ENCODE measurements around the gene SETD3. TPM values are rescaled to one million over a fixed set of nuclear protein-coding genes. Genes with fewer than 3 reads are reported as not detected.

SETD3 gene
- total RNA-seq, 2 donors from 2014 or later, result 57.8 to 68.1 TPM

DNA sequence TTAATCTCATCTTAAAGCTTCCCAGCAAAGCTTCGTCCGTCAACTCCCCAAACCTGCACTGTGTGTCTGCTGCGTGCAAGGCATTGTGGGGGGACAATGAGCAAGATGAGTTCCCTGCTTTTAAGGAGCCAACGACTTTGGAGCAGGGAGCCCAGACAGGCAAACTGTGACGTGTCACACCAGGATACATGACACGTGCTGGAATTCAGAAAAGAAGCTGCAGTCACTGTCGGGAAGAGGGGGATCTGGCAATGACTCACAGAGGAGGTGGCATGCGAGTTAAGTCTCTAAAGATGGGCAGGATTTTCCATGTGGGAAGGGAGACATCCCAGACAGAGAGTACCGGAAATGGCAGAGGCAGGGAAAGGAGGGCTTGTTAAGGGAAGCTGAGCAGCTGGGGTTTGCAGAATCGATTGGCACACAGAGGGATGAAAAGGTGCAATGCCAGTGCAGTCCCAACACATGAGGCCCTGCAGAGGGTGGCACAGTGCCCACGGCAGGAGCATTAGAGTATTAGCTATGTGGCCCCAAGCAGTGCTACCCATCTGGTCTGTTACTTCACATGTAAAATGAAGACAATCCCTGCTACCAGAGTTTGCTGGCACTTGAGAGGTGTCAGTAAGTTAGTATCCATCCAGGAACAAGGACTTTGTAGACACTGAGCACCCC is 52.9 kb downstream of the SETD3 start:
- Histone ChIP-seq H3K9ac (ENCODE audit: extremely low read depth, low read length, poor library complexity, severe bottlenecking) (no peak overlapping the region), H3K27ac (ENCODE audit: low read depth, low read length) (no peak overlapping the region), H3K9me3 (ENCODE audit: control insufficient read depth, low read length) (peaks cover 13% of the 10 kb centered on the region), H3K4me3 (ENCODE audit: low read length) (no peak overlapping the region), H3K4me1 (ENCODE audit: control insufficient read depth, insufficient read depth, low read length) (peaks cover 13% of the 10 kb centered on the region), H3K36me3 (ENCODE audit: control insufficient read depth, insufficient read depth, low read length) (peaks cover 37% of the 10 kb centered on the region), H3K27me3 (ENCODE audit: control insufficient read depth, insufficient read depth, low read length, poor library complexity, severe bottlenecking) (no peaks in the 10 kb centered on the region)
- 74 to 82% methylated on average over 8 to 11 of the region's 11 CpGs for WGBS, 2 experiments (ENCODE audit: insufficient coverage in 1 of 2, insufficient read length in 1 of 2)
- no peak overlapping the region for H3K27ac Mint-ChIP-seq
- TF ChIP-seq, protein P1, sequence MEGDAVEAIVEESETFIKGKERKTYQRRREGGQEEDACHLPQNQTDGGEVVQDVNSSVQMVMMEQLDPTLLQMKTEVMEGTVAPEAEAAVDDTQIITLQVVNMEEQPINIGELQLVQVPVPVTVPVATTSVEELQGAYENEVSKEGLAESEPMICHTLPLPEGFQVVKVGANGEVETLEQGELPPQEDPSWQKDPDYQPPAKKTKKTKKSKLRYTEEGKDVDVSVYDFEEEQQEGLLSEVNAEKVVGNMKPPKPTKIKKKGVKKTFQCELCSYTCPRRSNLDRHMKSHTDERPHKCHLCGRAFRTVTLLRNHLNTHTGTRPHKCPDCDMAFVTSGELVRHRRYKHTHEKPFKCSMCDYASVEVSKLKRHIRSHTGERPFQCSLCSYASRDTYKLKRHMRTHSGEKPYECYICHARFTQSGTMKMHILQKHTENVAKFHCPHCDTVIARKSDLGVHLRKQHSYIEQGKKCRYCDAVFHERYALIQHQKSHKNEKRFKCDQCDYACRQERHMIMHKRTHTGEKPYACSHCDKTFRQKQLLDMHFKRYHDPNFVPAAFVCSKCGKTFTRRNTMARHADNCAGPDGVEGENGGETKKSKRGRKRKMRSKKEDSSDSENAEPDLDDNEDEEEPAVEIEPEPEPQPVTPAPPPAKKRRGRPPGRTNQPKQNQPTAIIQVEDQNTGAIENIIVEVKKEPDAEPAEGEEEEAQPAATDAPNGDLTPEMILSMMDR (conservative IDR thresholded peaks at IDR 0.05), result no peak
- peaks cover 31% of the 10 kb centered on the region for H3K36me3 Mint-ChIP-seq (ENCODE audit: low read depth)
- peaks cover 13% of the 10 kb centered on the region for H3K9me3 Mint-ChIP-seq
- no peak for DNase-seq
- no peak overlapping the region for H3K4me3 Mint-ChIP-seq
- H3K4me1 Mint-ChIP-seq, result peaks cover 36% of the 10 kb centered on the region
- H3K27me3 Mint-ChIP-seq (ENCODE audit: insufficient read depth), result no peaks in the 10 kb centered on the region

DNA sequence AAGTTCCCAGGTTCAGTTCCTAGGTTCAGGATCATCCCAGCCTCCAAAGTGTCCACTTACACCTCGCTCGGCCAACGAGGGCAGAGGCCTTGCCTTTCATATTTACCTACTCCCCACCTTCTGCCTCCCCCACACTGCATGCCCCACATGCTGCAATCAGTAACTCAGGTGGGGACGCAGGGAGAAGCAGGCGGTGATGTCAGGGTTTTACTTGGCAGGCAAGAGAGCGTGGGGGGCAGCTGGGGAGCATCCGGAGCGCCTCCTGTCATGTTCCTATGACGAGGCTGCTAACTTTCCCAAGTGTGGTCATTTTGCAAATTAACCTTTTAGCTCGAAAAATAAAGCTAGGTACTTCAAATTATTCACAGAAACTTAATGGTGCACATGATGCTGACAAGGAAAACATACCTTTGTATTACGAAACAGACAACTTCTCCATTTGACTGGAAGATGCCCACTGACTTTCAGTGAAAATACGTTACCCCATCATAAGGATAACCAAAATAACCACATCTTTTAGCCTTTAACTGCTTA is 53.8 kb downstream of the SETD3 start:
- peak overlapping the region; percentile 2 for H3K27ac Mint-ChIP-seq
- H3K27ac ChIP-seq (ENCODE audit: low read depth, low read length), result no peak overlapping the region
- H3K9me3 Mint-ChIP-seq, result peaks cover 13% of the 10 kb centered on the region
- H3K27me3 Mint-ChIP-seq (ENCODE audit: insufficient read depth), result no peaks in the 10 kb centered on the region
- peaks cover 13% of the 10 kb centered on the region for H3K4me1 ChIP-seq (ENCODE audit: control insufficient read depth, insufficient read depth, low read length)
- no peak for DNase-seq
- peaks cover 44% of the 10 kb centered on the region for H3K4me1 Mint-ChIP-seq
- peaks cover 29% of the 10 kb centered on the region for H3K36me3 ChIP-seq (ENCODE audit: control insufficient read depth, insufficient read depth, low read length)
- WGBS, 2 experiments (ENCODE audit: insufficient coverage in 1 of 2, insufficient read length in 1 of 2), result 88 to 94% methylated on average over 11 to 12 of the region's 12 CpGs
- TF ChIP-seq, protein P1 (conservative IDR thresholded peaks at IDR 0.05), result no peak
- peaks cover 27% of the 10 kb centered on the region for H3K36me3 Mint-ChIP-seq (ENCODE audit: low read depth)
- peaks cover 13% of the 10 kb centered on the region for H3K9me3 ChIP-seq (ENCODE audit: control insufficient read depth, low read length)
- H3K27me3 ChIP-seq (ENCODE audit: control insufficient read depth, insufficient read depth, low read length, poor library complexity, severe bottlenecking), result no peaks in the 10 kb centered on the region
- H3K4me3 Mint-ChIP-seq, result no peak overlapping the region
- no peak overlapping the region for H3K4me3 ChIP-seq (ENCODE audit: low read length)
- H3K9ac ChIP-seq (ENCODE audit: extremely low read depth, low read length, poor library complexity, severe bottlenecking), result no peak overlapping the region

DNA sequence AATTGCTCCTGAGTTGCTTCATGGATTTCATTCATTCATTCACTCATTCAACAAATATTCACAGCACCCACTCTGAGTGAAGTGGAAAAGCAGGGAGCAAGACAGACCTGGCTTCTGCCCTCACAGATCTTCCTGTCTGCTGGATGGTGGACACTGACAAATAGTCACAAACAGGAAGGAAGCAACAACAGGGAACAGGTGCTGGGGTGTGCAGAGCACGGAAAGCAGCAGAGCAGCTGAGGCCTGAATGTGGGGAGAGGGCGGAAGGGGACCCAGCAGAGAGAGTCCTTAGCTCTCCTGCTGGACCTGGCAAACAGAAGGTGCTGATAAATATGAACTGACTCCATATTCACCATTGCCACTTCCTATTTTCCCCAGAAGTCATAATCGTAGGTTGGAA is 54.4 kb downstream of the SETD3 start:
- Mint-ChIP-seq H3K4me1 (peaks cover 50% of the 10 kb centered on the region), H3K27ac (peak overlapping the region; percentile 2), H3K9me3 (peaks cover 13% of the 10 kb centered on the region)

More for the DNA sequence above, 54.4 kb downstream of the SETD3 start:
- H3K9ac ChIP-seq (ENCODE audit: extremely low read depth, low read length, poor library complexity, severe bottlenecking), result no peak overlapping the region
- H3K36me3 ChIP-seq (ENCODE audit: control insufficient read depth, insufficient read depth, low read length), result peaks cover 26% of the 10 kb centered on the region
- TF ChIP-seq, protein P1 (conservative IDR thresholded peaks at IDR 0.05), result no peak
- H3K36me3 Mint-ChIP-seq (ENCODE audit: low read depth), result peaks cover 27% of the 10 kb centered on the region
- WGBS, 2 experiments (ENCODE audit: insufficient coverage in 1 of 2, insufficient read length in 1 of 2), result 90 to 93% methylated on average over 1 to 3 of the region's 3 CpGs
- no peaks in the 10 kb centered on the region for H3K27me3 Mint-ChIP-seq (ENCODE audit: insufficient read depth)
- H3K4me1 ChIP-seq (ENCODE audit: control insufficient read depth, insufficient read depth, low read length), result peaks cover 19% of the 10 kb centered on the region
- no peak overlapping the region for H3K4me3 Mint-ChIP-seq
- H3K9me3 ChIP-seq (ENCODE audit: control insufficient read depth, low read length), result peaks cover 13% of the 10 kb centered on the region
- DNase-seq, result no peak
- no peak overlapping the region for H3K27ac ChIP-seq (ENCODE audit: low read depth, low read length)
- no peak overlapping the region for H3K4me3 ChIP-seq (ENCODE audit: low read length)
- no peaks in the 10 kb centered on the region for H3K27me3 ChIP-seq (ENCODE audit: control insufficient read depth, insufficient read depth, low read length, poor library complexity, severe bottlenecking)
